HCT116 (cell line): ENCODE measurements around the gene VSTM1.

Experiments used
- CBX3 ChIP-seq: IDR thresholded peaks from 2 replicates; pipeline ENCODE4 v1.6.1; 2012; ENCODE audit warnings: low read depth
- CTCF ChIP-seq, 3 experiments: fragments of 200-600 bp in 1 of 3; sonication (generic) in 1 of 3; IDR thresholded peaks in 2 of 3; conservative IDR thresholded peaks in 1 of 3; 2 replicates each; pipeline ENCODE4 v1.5.1; 2012 to 2017; ENCODE audit warnings: low read depth in 2 of 3, low read length in 2 of 3, antibody characterized with exemption in 1 of 3, borderline replicate concordance in 1 of 3, control low read depth in 1 of 3, mild to moderate bottlenecking in 1 of 3, mixed read lengths in 1 of 3, mixed run types in 1 of 3, moderate library complexity in 1 of 3; ENCODE audit not compliant: insufficient read depth in 1 of 3
- EGR1 ChIP-seq: IDR thresholded peaks from 2 replicates; pipeline ENCODE4 v1.6.1; 2012; ENCODE audit warnings: low read depth
- ELF1 ChIP-seq: IDR thresholded peaks from 2 replicates; pipeline ENCODE4 v1.6.1; 2012; ENCODE audit warnings: low read depth, borderline replicate concordance
- EZH2 ChIP-seq: fragments of 200-600 bp; sonication (generic); IDR thresholded peaks from 2 replicates; pipeline ENCODE4 v1.6.1; 2017; ENCODE audit warnings: antibody characterized with exemption, mixed run types
- EZH2phosphoT487 ChIP-seq: fragments of 200-600 bp; IDR thresholded peaks from 2 replicates; pipeline ENCODE4 v1.6.1; 2018; ENCODE audit warnings: antibody characterized with exemption, borderline replicate concordance
- FOSL1 ChIP-seq: IDR thresholded peaks from 2 replicates; pipeline ENCODE4 v1.6.1; 2012; ENCODE audit warnings: low read depth
- POLR2A ChIP-seq: IDR thresholded peaks from 2 replicates; pipeline ENCODE4 v1.7.0; 2011; ENCODE audit warnings: borderline replicate concordance; ENCODE audit not compliant: insufficient read depth, insufficient read length; ENCODE audit errors: extremely low read depth
- SRF ChIP-seq: IDR thresholded peaks from 2 replicates; pipeline ENCODE4 v1.6.1; 2012; ENCODE audit warnings: low read depth
- ZNF274 ChIP-seq: fragments of 200-500 bp; sonication (Bioruptor generic); IDR thresholded peaks from 2 replicates; pipeline ENCODE4 v1.6.1; 2014; ENCODE audit warnings: mild to moderate bottlenecking, low read depth, low read length, inconsistent platforms
- TF ChIP-seq, protein P1 (sequence below): IDR thresholded peaks from 2 replicates; pipeline ENCODE4 v1.6.1; 2012; ENCODE audit warnings: low read depth
- TF ChIP-seq, protein P2 (sequence below): IDR thresholded peaks from 2 replicates; pipeline ENCODE4 v1.6.1; 2012

DNA sequence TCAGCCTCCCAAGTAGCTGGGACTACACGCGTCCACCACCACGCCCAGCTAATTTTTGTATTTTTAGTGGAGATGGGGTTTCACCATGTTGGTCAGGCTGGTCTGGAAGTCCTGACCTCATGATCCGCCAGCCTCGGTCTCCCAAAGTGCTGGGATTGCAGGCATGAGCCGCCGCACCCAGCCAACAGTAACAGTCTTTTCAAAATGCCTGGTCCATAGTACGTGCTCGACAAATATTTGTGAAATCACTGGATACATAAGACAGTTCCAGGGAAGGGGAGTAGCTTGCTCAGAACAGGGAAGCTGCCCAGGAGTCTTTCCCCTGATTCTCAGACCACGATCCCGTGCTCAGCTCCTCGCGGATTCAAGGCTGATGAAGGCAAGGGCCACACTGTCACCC, 41.8 kb downstream of the VSTM1 start:
- TF ChIP-seq POLR2A (no peak), ZNF274 (no peak), CTCF (IDR thresholded peaks at IDR 0.05 in 2 of 3, conservative IDR thresholded peaks at IDR 0.05 in 1 of 3; ENCODE audit: borderline replicate concordance in 1 of 3, insufficient read depth in 1 of 3, low read depth in 2 of 3, low read length in 2 of 3) (no peak), EZH2 (no peak), SRF (no peak), EGR1 (no peak), EZH2phosphoT487 (no peak), FOSL1 (no peak), CBX3 (no peak), ELF1 (no peak)
- TF ChIP-seq, protein P1, sequence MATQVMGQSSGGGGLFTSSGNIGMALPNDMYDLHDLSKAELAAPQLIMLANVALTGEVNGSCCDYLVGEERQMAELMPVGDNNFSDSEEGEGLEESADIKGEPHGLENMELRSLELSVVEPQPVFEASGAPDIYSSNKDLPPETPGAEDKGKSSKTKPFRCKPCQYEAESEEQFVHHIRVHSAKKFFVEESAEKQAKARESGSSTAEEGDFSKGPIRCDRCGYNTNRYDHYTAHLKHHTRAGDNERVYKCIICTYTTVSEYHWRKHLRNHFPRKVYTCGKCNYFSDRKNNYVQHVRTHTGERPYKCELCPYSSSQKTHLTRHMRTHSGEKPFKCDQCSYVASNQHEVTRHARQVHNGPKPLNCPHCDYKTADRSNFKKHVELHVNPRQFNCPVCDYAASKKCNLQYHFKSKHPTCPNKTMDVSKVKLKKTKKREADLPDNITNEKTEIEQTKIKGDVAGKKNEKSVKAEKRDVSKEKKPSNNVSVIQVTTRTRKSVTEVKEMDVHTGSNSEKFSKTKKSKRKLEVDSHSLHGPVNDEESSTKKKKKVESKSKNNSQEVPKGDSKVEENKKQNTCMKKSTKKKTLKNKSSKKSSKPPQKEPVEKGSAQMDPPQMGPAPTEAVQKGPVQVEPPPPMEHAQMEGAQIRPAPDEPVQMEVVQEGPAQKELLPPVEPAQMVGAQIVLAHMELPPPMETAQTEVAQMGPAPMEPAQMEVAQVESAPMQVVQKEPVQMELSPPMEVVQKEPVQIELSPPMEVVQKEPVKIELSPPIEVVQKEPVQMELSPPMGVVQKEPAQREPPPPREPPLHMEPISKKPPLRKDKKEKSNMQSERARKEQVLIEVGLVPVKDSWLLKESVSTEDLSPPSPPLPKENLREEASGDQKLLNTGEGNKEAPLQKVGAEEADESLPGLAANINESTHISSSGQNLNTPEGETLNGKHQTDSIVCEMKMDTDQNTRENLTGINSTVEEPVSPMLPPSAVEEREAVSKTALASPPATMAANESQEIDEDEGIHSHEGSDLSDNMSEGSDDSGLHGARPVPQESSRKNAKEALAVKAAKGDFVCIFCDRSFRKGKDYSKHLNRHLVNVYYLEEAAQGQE, result no peak
- TF ChIP-seq, protein P2, sequence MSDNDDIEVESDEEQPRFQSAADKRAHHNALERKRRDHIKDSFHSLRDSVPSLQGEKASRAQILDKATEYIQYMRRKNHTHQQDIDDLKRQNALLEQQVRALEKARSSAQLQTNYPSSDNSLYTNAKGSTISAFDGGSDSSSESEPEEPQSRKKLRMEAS, result no peak
